GM19397 (cell line): ENCODE measurements around the gene SUFU.
A peak's percentile ranks its signal among the peaks of the same experiment; 100 is the strongest.
"Not testable (repeated sequence)": the region's sequence is repeated elsewhere in the genome, so short reads cannot be mapped to it uniquely, and the experiment has no call there.

Experiments used
- ATAC-seq: cut with Tn5 transposase; IDR thresholded peaks from one replicate; pipeline ENCODE4 v1.9.1; 2021; ENCODE audit warnings: mild to moderate bottlenecking, moderate library complexity; ENCODE audit not compliant: unreplicated experiment

SUFU gene

DNA sequence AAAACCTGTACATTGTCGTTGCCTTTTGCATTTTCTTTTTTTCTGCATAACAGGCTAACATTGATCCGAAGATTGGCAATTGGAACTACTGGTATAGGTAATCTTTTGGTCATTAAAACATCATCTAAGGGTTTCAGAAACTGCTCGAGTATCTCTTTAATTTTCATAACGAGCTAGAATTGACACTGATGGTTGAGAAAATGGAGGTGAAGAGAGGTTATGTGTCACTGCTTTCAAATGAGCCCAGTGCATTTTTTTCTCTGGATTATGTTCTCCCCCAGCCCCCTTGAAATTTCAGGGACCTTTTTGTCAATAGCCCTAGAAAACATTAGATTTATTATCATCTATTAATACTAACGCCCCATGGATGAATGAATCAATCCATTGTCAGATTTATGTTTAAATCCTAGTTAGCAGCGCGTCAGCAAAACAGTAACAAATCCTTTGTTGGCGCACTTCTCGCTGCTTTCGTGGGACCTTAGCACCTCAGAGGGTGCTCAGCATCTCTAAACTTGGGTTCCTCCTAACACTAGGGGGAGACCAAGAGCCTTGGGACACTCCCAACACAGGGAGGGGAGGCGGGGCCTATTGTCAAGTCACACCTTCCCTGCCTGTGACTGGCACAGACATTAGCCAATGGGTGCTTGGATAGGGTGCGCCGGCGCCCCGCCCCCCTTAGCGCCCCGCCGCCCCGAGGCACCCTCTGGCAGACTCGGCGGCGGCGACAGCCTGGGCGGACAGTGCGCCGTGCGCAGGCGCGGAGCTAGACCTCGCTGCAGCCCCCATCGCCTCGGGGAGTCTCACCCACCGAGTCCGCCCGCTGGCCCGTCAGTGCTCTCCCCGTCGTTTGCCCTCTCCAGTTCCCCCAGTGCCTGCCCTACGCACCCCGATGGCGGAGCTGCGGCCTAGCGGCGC is at the start of gene SUFU:
TSS of gene SUFU (plus strand) at position 709 of the 915 bp plus-strand sequence. CDS start at position 890, 181 bp downstream.
- ATAC-seq: peak; percentile 63

DNA sequence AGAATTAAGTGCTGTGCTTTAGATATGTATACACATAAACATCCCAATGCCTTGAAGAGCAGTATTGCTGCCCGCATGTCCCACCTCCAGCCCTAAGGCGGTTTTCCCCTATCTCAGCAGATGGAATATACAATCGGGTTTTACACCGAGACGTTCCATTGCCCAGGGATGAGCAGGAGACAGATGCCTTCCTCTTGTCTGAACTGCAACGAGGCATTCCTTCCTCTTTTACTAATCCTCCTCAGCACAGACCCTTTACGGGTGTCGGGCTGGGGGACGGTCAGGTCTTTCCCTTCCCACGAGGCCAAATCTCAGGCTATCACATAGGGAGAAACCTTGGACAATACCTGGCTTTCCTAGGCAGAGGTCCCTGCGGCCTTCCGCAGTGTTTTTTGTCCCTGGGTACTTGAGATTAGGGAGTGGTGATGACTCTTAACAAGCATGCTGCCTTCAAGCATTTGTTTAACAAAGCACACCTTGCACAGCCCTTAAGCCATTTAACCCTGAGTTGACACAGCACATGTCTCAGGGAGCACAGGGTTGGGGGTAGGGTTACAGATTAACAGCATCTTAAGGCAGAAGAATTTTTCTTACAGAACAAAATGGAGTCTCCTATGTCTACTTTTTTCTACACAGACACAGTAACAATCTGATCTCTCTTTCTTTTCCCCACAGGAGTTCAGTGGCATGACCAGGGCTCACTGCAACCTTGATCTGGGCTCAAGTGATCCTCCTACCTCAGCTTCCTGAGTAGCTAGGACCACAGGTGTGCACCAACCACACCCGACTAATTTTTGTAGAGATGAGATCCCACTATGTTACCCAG is 48.9 kb upstream of the SUFU start:
- ATAC-seq: not testable (repeated sequence)

DNA sequence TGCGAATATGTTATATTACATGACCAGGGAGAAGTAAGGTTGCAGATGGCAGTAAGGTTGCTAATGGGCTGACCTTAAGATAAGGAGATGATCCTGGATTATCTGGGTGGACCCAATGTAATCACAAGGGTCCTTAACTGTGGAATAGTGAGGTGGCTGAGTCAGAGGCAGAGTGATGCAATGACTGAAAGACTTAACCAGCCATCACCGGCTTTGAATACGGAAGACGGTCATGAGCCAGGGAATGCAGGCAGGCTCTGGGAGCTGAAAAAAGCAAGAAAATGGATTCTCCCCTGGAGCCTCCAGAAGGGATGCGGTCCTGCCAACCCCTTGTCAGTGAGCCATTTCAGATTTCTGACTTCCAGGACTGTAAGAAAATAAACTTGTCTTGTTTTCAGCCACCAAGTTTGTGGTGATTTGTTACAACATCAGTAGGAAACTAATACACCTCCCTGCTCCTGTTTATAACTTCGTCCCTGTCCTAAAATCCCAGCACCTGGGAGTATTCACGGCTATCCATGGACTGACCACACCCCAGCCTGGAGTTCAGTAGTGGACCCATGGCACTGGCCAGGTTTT is 47.8 kb upstream of the SUFU start:
- ATAC-seq: no peak

- no peak for ATAC-seq
These were observed 46.1 kb upstream of the SUFU start for GRCh38 chr10:102457591-102458150.

DNA sequence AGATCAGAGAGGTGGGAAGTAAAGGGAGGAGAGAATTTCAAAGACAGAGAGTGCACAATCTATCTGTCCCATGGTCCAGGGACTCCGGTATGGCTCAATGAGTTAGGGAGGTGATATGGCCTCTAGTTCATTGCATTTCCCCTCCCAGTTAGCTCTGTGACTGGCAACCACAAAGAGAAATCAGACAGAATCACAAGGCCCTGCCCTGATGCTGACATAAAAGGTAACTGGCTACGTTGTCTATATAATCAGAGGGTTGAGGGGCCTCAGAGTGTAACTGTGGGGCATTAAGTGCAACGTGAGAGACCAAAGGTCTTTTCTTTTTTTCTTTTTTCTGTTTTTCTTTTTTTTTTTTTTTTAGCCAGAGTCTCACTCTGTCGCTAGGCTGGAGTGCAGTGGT is 45.1 kb upstream of the SUFU start:
- no peak for ATAC-seq

DNA sequence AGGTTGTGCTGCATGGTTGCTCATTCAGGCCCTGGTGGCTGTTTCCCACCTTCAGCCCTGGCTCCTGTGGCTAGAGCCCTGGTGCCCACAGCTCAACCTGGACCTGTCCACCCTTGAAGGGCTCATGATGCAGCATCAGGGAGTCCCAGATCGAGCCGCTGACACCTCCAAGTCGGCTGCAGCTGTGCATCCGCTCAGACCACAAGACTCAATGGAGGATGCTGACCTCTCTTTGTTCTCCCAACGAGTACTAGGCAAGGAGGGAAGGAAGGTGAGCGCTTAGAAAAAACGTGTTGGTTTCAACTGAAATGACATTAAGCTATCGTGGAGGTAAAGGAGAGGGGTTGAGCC is 43.0 kb upstream of the SUFU start:
- ATAC-seq: peak; percentile 26

GRCh38 chr10:102461187-102462054 is 42.4 kb upstream of the SUFU start:
- ATAC-seq: peak; percentile 90

DNA sequence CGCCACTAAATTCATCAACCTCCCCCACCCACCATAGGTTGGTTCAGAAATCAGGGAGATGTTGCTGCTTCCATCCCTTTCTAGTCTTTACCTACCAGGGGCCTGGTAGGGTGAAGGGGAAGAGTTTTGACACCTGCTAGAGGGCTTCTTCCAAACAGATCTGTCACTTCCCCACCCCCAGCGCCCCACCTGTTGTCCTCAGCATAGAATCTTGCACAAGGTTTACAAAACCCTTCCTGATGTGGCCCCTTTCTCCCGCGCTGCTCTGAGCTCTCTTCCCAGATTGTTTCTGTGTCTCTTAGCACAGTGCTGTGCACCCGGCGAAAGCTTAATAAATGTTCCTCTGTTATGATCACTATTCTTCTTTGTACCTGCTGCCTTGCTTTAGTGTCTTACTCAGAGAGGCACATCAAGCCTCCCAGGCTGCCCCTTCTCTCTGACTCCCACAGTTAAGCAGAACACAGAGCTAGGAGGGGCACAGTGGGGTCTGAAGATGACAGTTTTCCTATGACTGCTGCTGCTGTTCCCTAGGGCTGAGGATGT is 41.2 kb upstream of the SUFU start:
- ATAC-seq: no peak

DNA sequence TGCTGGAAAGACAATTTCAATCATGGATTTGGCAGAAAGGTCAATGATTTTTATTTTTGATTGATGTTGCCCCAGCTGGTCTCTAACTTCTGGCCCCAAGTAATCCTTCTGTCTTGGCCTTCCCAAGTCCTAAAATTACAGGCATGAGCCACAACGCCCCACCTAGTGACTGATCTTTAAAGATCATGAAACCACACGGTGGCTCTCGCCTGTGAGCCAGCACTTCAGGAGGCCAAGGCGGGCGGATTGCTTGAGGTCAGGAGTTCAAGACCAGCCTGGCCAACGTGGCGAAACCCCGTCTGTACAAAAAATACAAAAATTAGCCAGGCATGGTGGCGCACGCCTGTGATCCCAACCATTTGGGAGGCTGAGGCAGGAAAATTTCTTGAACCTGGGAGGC is 39.8 kb upstream of the SUFU start:
- ATAC-seq: no peak

DNA sequence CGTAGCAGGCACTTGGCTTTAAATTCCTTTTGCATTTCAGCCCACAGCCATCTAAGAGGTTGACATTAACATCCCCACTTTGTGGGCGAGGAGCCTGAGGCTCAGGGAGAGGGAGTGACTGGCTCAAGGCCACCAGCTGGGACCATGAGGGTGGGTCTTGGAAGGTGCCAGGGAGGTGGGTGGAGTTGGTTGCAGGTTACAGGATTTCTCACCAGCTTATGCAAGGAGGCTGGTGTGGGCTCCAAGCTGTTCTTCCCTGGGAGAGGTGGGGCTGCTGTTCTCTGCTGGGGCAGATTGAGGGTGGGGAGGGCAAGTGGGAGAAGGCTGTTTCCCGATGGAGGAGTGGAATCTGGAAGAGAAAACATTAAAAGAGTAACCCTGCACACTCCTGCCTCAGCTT is 38.3 kb upstream of the SUFU start:
- no peak for ATAC-seq

DNA sequence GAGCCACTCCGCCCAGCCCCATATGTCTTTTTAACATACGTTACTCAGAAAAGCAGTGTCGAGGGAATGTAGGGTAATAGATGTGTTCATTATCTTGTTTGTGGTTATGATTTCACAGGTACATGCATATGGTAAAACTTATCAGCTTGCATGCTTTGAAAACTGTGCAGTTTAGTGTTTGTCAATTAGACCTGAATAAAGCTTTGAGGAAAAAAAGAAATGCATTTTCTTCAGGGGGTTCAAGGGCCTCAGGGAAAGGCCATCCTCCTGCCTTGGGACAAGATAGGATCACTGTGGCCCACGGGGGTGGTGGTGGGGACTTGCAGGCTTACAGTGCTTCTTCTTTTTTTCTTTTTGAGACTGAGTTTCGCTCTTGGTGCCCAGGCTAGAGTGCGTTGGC is 36.5 kb upstream of the SUFU start:
- no peak for ATAC-seq

DNA sequence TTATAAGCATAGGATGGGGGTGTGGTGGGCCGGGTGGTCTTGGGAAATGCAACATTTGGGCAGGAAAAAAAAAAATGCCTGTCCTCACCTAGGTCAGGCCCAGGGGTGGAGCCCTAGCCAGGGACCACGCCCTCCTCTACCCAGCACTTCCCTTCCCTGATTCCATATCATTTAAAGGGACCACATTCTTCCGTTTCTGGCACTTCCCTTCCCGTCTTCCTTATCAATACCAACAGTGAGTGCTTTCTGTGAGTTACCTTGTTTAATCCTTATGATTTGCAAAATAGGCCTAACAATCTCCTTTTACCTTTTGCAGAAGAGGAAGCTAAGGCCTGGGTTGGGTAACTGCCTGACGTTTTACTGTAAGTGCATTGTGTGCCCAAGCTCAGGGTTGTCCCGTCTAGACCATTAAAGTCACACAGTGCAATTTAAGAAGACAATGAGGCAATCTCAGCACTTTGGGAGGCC is 35.8 kb upstream of the SUFU start:
- ATAC-seq: no peak

- no peak for ATAC-seq
These were observed 35.1 kb upstream of the SUFU start for GRCh38 chr10:102468683-102469082.

DNA sequence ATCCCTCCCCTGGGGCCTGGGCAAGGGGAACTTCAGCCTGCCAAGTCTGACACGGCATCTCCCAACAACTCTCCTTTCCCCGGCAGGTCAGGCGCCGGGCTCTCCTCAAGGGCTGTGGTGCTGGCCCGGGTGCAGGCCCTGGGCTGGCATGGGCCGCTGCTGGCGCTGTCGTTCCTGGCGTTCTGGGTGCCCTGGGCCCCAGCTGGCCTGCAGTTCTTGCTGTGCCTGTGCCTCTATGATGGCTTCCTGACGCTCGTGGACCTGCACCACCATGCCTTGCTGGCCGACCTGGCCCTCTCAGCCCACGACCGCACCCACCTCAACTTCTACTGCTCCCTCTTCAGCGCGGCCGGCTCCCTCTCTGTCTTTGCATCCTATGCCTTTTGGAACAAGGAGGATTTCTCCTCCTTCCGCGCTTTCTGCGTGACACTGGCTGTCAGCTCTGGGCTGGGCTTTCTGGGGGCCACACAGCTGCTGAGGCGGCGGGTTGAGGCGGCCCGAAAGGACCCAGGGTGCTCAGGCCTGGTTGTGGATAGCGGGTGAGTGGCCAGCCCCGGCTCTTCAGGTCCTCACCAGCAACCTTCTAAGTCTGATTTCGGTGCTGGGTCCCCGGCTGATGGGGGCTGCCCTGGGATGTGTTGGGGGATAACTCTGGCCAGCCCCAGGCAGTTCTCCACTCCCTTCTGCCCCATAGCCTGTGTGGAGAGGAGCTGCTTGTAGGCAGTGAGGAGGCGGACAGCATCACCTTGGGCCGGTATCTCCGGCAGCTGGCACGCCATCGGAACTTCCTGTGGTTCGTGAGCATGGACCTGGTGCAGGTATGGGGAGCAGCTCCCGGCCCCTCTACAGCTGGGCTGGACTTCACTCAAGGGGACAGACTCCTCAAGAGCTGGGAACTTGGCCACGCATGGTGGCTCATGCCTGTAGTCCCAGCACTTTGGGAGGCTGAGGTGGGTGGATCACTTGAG is 32.9 kb upstream of the SUFU start:
- no peak for ATAC-seq

DNA sequence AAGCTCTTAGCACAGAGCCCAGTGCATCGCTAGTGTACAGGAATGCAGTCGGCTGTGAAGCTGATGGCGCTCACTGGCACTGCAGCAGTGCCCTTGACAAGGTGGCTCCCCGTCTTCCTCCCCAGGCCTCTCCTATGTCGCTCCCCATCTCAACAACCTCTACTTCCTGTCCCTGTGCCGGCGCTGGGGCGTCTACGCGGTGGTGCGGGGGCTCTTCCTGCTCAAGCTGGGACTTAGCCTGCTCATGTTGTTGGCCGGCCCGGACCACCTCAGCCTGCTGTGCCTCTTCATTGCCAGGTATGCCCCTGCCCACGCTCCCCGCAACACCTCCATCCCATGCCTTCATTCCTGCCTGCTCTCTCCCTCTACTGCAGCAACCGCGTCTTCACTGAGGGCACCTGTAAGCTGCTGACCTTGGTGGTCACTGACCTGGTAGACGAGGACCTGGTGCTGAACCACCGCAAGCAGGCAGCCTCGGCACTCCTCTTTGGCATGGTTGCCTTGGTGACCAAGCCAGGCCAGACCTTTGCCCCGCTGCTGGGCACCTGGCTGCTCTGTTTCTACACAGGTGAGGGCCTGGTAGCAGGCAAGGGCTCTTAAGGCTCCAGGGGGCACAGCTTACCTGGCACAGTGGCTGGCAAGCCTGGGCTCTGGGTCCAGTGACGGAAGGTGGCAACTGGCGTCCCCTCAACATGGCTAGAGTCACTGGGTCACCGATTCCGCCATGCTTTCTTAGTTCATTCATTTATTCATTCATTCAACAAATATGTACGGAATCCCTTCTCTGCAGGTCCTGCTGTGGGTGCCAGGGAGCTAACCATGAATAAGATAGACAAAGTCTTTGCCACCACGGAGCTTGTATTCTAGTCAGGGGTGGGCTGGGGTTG is 30.1 kb upstream of the SUFU start:
- no peak for ATAC-seq

GRCh38 chr10:102475451-102476040 is 28.2 kb upstream of the SUFU start:
- no peak for ATAC-seq

DNA sequence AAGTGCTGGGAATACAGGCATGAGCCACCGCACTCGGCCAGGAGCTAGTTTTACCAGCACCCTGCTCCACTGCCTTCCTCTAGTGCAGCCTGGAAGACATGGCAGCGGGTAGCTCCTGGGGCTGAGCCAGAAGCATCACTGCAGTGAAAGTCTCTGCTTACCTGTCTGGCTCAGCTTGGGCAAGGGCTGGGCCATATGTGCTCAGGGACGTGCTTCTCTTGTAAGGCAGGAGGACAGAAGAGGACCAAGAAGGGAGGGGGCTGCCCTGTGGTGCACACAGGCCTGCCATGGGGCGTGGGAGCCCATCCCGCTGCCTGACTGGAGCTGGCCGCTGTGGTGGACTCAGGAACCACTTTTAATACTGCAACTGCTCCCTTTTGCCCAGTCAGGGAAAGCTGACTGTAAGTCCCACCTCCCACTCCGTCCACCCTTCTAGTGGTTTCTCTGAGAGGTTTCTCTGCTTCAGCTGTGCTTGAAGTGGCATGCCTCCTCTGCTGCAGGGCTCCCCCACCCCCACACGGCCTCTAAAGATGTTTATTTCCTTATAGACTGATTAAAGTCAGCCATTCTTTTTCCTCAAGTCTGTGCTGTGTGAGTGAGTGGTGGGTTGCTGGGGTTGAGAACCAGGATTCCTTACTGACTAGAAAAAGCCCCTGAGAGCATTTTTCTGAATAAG is 27.2 kb upstream of the SUFU start:
- ATAC-seq: no peak
